GM18870 (cell line): Measurements from ENCODE around the gene TMEM125.

Experiments
- ATAC-seq: cut with Tn5 transposase; IDR thresholded peaks from one replicate; pipeline ENCODE4 v1.9.1; 2021; ENCODE audit warnings: moderate library complexity; ENCODE audit not compliant: unreplicated experiment

The TMEM125 gene

DNA sequence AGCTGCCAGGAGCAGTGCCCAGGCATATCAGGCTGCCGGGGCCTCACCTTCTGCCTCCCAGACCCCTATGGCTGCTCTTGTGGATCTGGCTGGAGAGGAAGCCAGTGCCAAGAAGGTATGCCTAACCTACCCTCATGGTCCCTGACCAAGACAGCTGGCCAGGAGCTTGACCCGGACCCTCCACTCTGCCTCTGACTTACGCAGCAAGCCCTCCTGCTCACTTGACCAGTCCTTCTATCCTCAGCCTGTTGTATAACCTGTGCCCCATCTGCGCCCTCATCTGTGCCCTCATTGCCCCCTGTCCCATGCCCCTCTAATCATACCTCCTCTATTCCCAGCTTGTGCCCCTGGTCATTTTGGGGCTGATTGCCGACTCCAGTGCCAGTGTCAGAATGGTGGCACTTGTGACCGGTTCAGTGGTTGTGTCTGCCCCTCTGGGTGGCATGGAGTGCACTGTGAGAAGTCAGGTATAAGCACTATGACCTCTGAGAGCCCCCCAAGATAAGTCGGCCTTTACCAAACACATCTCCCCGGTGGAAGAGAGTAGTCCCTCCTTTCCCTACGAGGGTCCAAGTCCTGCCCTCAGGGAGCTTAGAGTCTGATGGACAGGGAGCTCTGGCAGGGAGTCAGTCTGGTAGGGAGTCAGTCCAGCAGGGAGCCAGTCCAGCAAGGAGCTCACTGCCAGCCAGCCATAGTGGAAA is 37.8 kb downstream of the TMEM125 start:
- no peak for ATAC-seq

- no peak for ATAC-seq
These were observed 39.0 kb downstream of the TMEM125 start for GRCh38 chr1:43308635-43309404.

- ATAC-seq: no peak
These were observed 39.7 kb downstream of the TMEM125 start for GRCh38 chr1:43309405-43310025.

GRCh38 chr1:43311521-43311920 is 41.7 kb downstream of the TMEM125 start:
- no peak for ATAC-seq

DNA sequence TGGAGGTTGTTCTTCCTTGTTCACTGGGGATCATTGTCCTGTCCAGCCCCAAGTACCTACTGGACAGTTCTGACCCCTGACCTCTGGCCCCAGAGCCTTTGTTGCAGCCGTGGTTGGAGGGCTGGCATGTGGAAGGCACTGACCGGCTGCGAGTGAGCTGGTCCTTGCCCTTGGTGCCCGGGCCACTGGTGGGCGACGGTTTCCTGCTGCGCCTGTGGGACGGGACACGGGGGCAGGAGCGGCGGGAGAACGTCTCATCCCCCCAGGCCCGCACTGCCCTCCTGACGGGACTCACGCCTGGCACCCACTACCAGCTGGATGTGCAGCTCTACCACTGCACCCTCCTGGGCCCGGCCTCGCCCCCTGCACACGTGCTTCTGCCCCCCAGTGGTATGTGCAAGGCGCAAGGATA is 42.4 kb downstream of the TMEM125 start:
- ATAC-seq: no peak

GRCh38 chr1:43312663-43313515 is 43.1 kb downstream of the TMEM125 start:
- no peak for ATAC-seq

- ATAC-seq: no peak
These were observed 44.0 kb downstream of the TMEM125 start for GRCh38 chr1:43313771-43314170.

- no peak for ATAC-seq
These were observed 44.5 kb downstream of the TMEM125 start for GRCh38 chr1:43314233-43314632.

GRCh38 chr1:43315481-43315880 is 45.7 kb downstream of the TMEM125 start:
- ATAC-seq: no peak

DNA sequence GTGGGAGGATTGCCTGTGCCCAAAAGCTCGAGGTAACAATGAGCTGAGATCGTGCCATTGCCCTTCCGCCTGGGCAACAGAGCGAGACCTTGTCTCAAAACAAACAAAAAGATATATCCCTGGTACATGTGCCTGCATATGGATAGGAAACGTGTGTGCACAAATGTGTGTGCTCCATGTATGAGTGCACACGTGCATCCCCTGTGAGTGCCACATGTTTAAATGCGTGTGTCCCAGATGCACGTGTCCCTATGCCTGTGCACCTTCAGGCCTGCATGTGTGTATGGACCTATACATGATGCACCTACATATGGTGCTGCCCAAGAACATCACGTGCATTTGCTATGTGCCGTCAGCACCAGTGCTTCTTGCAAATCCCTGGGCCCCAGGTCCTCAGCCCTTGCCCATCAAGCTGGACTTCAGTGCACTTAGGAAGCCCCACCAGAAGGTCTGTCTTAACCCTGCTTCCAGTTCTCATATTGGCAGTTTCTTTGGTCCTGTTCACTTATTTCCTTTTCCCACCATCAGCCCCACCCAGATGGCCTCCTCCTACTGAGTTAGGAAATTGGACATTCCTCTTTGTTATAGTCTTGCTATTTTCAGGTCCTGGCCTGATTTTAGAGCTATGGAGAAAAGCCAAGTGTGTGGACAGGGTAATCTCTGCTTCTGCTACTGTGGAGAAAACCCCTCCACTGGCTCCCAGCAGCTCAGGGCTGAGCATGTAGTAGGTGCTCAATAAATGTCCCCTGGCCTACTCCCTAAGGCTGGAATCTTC is 46.4 kb downstream of the TMEM125 start:
- no peak for ATAC-seq

- ATAC-seq: no peak
These were observed 47.1 kb downstream of the TMEM125 start for GRCh38 chr1:43316738-43317520.

- no peak for ATAC-seq
These were observed 48.2 kb downstream of the TMEM125 start for GRCh38 chr1:43317817-43318471.

DNA sequence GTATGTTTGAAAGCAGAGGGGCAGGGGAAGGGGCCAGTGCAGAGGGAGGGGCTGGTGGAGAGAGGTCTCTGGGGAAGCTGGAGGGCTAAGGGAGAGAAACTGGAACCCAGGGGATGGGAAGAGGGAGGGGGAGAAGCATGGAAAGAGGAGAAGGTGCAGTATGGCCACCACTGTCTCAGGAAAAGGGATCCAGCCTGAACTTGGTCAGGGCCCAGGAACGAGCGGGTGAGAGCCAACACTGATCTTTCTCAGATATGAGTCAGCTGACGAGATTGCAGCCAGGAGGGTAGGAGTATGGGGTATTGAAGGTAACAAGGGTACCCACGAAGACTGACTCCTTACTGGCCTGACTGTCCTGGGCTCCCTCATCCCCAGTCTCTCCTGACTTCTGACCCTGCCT is 49.0 kb downstream of the TMEM125 start:
- ATAC-seq: no peak

DNA sequence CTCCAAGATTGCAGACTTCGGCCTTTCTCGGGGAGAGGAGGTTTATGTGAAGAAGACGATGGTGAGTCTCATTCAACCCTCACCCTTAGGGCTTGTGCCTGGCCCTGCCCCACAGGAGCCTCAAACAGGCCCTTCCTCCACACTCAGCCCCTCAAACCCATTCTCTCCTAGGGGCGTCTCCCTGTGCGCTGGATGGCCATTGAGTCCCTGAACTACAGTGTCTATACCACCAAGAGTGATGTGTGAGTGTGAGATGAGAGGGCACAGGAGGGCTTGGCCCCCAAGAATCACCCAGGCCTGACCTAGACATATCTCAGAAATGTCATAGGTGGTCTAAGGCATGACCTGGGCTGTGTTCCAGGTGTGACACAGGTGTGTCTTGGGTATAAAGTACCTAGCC is 49.5 kb downstream of the TMEM125 start:
- ATAC-seq: no peak

- no peak for ATAC-seq
These were observed 50.0 kb downstream of the TMEM125 start for GRCh38 chr1:43319766-43320165.

- ATAC-seq: no peak
These were observed 51.6 kb downstream of the TMEM125 start for GRCh38 chr1:43321331-43321891.

- no peak for ATAC-seq
These were observed 52.7 kb downstream of the TMEM125 start for GRCh38 chr1:43322506-43322905.
